ENCODE results near the gene HIPK2.
A peak's percentile ranks its signal among the peaks of the same experiment; 100 is the strongest.

HIPK2 gene

DNA sequence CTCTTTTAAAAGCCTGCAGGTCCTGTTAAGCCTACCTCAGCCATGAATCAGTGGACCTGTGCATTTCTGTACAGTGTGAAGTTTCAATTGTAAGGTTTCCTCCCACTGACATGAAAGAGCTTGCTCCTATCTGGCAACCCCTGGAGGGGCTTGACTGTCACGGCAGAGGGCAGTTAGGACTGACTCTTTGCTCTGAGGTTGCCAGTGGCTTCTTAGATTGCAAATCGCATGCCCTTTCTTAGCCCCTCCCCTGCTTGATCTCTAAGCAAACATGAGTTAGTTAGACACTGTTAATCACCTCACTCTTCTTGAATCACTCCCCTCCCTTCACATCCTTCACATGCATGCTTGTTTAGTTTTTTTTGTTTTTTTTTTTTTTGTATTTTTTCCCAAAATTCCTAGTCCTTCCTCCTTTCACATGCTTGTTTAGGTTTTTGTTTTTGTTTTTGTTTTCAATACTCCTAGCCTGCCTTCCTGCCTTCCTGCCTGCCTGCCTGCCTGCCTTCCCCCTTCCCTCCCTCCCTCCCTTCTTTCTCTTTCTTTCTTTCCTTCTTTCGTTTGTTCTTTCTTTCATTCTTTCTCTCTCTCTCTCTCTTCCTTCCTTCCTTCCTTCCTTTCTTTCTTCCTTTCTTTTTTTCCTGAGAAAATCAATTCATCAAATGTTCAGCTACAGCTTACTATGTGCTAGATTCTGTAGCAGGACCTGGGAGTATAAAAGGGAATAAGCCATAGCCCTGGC, 6.0 kb upstream of the HIPK2 start:
- DNase-seq, result no peak

DNA sequence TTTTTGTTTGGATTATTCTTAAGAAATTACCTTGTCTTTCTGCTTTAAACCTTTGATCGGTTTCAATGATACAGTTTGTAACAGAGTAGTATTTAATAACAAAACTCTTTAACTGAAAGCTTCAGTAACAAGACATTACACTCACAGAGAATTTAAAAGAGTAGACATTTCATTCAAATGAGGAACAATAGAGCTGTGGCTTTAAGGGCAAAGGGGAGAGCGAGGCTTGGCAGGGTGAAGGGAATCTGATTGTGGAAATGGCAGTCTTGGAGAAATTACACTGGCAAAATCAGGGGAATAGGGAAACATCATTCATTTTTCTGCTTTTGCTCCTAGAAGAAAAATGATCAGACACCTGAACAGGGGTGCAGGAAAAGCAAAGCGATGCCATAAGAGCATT, 5.1 kb upstream of the HIPK2 start:
- DNase-seq, result no peak

DNA sequence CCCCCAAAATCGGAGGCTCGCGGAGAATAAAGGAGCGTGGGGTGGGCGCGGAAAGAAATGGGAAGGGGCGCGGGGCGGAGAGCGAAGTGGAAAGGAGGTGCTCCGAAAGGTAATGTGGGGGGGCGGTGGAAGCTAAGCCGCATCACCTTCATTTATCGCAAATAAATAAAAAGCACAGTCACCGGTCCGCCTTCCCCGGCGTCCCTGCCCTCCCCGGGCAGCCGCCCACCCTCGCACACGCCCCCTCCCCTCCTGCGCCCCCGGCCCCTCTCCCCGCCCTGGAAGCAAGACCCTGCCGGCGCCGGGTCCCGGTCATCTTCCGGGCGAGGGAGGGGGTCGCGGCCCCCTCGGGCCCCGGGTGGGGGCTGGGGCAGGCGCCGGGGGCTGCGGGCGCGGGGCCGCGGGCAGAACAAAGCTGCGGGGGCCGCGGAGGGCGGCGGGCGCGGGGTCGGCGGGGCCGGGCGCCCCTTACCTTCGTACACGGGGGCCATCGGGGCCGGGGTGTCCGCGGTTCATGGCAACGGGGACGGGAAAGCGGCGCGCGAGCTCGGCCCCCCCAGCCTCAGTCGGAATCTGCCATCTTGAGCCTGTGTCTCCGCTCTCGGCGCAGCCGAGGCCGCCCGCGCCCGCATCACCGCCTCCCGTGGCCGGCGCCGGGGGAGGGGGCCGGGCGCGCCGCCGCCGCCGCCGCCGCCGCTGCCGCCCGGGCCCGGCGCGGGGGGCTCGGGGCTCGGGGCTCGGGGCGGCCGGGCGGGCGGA, 486 bp downstream of the HIPK2 start:
- peak in 11 of 56 donors; percentile 13 to 54 (median 26) for DNase-seq

DNA sequence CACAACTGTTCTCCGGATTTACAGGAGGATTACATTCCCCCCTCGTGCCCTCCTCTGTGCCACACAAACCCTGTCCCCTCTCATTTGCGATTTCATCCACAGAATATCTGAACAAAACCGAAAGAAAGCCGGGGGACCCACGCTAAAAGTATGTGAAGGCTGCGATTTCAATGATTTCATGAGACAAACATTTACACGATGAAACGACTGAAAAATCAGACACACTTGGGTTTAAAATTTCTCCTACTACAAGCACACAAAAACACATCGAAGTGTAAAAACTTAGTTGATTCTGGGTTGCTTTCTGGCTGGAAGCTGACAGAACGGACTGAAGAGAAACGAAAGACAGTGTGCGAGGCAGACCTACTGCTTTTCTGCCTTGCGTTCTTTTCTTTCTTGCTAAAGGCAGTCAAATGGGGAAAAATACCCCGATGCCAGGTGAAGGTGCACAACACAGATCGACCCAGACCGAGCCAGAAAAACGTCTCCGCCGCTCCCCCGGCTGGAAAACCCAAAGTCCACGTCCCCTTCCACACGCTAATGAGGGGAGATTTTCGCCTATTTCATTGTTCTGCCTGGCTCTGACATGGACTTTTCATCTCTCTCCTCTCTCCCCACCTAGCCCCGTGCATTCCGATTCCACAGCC, 1.2 kb downstream of the HIPK2 start:
- peak in 14 of 56 donors; percentile 13 to 67 (median 39) for DNase-seq

DNA sequence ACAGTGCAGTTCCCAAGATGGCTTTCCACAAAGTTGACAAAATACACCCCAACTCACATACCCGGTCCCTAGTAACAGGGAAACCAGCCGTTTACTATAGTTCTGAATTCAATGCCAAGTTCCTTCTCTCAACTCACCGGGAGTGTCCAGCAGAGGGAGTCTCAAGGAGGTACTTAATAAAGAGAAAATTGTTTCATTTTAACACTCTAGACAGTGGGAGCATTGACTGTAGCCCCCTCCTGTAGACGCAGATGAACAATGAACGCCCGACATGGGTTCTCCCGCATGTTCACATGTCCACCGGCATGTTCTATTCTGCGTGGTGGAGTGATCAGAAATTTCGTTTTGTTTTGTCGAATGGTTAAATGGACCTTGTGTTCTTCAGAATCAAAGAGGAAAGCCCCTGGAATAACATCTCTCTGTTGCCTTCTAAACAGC, 1.9 kb downstream of the HIPK2 start:
- DNase-seq, result peak in 44 of 56 donors; percentile 15 to 77 (median 40)

DNA sequence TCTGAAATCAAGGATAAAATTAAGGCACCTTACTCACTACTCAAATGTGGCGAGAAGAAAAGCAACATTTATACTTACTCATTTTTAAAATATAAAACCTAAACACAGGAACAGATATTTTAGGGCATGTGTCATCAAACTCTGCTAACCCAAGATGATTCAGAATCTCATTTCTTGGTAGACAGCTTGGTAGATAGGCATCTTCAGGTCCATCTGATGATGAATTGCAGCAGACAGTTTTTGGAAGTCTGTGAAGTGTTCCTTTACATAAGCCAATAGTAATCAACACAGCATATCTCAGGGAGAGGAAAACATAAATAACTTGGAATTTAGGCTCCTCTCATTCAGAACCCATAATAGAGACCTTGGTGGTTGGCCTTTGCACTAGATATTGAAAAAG, 3.4 kb downstream of the HIPK2 start:
- DNase-seq, result no peak

DNA sequence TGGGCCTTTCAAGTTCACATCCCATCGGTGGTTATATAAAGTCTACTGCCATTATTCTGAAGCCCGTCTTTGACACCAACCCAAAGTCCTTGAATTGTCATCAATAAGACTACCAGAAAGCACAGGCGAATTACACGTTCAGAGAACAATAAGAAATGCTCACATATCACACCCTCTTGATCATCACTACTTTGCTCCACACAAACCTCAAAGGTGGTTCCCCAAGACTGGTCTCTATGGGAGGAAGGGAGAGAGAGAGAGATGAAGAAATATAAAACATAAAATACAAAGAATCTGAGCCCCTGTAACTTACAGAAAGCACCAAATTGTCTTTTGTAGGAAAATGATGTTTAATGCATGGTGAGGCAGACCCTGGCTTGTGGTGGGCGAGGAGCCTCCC, 4.4 kb downstream of the HIPK2 start:
- DNase-seq, result no peak

DNA sequence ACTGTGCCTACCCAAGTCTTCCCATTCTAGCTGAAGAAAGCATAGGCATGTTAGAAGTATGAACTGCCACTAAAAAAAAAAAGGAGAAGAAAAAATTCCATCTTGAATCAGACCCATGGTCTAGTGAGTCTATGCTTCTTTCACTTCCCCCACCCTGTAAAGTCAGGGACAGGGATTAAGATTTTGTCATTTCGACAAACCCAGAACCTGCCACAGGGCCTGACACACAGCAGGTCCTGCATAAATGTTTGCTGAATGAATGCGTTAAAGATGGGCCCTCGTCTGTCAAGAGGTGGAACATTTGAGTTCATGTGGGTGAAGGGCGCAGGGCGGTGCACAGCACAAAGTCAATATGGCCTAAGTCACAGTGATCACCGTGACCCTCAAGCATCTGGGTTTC, 4.9 kb downstream of the HIPK2 start:
- DNase-seq, result no peak

DNA sequence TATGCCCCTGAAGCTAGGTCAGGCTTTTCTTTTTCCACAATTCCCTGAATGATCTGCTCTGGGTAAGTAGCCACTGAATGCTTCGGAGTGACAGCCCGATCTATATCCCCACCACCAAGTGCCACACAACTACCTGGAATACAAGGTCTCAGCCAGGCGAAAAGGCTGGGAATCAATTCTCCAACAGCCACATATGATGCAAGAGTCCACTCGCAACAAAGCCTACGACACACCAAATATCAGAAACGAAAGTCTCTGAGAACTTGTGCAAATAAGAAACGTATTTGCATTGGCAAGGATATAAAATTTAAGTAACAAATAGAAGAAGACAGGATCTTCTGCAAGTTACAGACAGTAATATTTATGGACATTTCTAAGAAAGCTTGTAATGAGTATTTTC, 5.7 kb downstream of the HIPK2 start:
- DNase-seq, result no peak

DNA sequence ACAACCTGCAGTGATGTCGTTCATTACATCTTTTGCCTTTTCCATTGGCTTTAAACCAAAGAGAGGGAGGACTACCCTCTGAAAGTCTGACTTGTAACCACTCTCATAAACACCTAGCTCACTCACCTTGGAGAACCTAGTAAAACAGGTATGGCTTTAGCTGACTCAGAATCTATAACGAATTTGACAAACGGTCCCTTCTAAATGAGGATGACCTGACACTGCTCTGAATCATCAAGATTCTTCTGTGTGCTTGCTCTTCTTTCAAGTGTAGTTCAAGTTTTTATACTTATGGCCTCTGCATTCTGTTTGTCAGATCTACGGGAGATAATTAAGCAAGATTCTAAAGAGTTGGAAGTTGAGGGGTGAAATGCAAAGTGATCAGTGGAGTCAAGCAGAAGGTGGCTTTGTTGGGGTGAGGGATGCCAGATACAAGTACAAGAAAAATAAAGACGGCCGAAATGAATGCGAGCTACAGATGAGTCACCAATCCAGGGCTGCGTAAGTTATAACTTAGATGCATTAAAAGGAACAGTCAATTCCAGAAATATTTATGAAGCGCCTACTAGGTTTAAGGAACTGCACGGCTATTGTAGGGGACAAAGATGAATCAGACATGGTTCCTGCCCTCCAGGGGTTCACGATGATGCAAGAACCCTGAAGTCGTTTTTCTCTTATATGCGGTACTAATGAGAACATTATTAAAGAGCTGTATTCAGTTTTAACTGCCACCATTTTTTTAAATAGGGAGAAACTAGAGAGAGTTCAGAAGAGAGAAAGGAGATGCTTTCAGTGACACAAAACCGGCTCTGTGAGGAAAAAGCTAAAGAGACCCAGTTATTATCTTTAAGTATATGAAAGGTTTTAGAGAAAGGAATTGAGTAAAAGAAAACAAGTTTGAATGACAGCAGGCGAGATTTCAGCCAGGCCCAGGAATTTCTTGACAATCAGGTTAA, 6.5 kb downstream of the HIPK2 start:
- DNase-seq, result no peak

DNA sequence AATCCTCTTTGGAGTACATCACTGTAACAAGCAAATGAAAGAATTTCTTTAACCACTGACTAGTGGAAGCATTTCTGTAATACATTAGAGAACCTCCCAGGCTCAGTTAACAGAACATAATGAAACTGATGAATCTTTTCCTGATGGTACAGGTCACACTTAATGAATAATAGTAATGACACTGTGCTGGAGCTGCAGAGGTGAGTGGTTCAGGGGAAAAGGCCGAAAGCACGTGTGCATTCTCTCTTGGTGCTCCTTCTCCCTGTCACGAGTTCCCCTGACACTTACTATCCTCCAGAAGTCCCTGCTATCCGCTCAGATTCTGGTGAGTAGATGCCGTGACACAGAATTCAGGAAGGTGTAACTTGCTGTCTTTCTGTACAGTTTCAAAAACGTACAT, 8.0 kb downstream of the HIPK2 start:
- DNase-seq, result no peak

DNA sequence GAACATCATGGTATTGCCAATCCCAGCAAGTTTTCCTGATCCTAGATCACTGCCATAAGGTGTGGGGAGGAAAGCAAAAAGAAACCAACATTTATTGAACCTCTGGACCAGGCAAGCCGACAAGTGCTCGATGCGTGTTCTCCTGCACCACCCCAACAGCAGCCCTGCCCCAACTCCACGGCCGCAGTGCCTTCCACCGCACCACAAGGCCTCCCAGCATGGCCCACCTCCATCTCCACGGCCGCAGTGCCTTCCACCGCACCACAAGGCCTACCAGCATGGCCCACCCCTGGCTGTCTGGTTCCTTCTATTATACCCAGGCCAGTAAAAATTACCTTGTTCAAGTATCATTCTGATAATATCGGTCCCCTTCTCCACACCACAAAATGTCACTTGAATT, 8.7 kb downstream of the HIPK2 start:
- DNase-seq, result no peak

DNA sequence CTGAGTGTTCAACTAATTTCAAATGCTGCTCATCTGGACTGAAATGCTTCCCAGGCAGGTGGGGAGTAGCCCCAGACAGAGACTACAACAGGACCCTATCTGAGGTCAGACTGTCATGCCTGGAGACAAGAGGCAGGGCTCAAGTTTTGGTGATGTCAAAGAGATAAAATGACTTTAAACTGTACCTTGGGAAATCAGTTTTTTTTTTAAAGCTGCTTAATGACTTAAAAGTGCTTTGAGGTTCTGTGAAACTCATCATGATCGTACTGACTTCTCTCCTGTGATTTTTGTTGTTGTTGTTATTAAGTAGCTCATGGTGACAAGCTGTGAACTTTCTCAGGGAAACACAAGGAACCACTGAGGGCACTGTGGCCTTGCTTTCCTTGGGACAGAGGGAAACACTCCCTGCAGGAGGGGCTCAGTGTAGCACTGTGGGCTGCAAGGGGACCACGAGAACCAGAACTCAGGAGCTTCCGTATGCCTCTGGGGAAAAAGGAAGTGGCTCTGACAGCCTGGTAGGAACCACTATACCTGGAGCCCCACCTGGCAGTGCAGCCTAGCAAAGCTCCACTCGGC, 9.5 kb downstream of the HIPK2 start:
- no peak for DNase-seq

DNA sequence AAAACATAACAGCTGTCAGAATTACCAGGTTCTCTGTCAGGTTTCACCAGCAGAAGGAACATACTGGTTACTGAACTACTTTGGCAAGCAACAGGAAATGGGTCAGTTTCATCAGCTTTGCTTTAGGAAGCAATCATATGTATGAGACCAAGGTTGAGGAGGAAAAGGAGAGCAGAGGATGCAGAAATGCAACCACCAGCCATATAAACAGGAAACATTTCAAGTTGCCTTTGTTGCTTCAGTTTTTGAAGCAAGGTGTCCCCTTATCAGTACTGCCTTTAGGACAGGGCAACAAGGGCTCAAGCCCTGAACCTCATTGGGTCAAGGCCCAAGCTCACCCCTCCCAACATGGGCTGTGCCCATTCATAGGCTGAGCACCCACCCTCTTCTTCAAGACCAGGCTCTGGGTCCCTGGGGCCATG, 10.2 kb downstream of the HIPK2 start:
- no peak for DNase-seq

DNA sequence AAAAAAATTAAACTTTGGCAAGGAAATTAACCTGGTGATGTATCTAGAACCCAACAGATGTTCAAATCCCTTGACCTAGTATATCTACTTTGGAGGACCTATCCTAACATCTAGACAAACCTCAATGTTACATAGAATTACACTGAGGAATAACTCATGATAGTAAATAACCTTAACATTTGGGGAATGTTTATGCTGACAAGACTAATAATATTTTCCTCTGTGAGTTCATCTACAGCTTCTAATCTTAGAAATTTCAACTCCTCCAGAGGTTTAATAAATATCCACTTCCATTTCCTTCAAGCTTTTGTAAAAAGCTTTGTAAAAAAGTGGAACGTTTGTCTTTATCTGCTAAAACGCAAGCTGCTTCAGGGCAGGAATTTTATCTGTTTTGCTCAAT, 12.7 kb downstream of the HIPK2 start:
- no peak for DNase-seq

DNA sequence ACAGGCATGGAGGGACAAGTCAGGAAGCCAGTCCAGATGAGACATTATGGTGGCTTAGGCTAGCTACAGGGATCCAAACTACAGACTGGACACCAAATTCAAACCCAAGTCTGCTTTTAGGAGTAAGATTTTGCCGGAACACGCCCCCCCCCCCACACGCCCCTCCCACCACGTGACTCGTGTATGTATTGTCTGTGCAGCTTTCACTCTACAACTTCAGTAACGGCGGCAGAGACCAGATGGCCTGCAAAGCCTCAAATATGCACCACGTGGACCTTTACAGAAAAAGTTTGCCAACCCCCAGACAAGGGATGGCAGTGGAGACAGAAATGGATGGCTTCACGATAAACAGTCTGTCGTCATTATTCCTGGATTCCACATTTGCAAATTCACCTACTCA, 14.5 kb downstream of the HIPK2 start:
- peak in 1 of 56 donors; percentile 13 for DNase-seq

DNA sequence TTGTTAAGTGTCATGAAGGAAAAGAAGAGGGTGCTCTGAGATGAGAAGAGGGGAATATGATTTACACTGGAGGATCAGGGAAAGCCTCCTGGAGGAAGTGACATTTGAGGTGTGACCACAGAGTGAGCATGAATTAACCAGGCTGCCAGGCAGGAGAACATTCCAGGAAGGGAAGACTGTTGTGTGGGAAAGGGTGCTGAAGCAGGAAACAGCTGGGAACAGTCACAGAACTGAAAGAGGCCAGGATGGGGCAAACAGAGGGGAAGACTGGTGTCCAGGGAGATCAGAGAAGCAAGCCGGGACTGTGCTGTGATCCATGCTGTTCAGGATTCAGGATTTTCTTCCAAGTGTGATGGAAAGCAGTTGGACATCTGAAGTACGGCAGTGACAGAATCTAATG, 14.9 kb downstream of the HIPK2 start:
- no peak for DNase-seq

DNA sequence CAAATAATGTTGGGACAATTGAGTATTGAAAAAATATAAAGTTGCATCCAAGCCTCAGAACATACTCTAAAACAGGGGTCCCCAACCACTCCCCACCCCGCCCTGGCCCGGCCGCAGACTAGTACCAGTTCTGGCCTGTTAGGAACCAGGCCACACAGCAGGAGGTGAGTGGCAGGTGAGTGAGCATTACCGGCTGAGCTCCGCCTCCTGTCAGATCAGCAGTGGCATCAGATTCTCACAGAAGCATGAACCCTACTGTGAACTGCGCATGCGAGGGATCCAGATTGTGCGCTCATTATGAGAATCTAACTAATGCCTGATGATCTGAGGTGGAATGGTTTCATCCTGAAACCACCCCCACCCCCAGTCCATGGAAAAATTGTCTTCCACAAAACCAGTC, 19.4 kb downstream of the HIPK2 start:
- no peak for DNase-seq

DNA sequence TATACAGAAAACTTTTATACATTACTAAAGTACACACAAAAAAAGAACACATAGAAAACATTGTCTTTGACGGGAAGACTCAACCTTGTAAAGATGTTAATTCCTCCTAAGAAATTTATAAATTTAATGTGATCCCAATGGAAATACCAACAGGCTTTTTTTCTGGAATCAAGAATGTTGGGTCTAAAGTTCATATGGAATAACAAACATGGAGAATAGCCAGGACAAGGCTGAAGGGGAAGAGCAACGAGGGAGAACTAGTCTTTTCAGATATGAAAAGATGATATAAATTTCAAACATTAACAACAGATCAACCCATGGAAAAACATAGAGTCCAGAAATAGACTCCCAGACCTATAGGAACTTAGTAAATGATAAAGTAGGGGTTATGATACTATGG, 19.8 kb downstream of the HIPK2 start:
- DNase-seq, result no peak

DNA sequence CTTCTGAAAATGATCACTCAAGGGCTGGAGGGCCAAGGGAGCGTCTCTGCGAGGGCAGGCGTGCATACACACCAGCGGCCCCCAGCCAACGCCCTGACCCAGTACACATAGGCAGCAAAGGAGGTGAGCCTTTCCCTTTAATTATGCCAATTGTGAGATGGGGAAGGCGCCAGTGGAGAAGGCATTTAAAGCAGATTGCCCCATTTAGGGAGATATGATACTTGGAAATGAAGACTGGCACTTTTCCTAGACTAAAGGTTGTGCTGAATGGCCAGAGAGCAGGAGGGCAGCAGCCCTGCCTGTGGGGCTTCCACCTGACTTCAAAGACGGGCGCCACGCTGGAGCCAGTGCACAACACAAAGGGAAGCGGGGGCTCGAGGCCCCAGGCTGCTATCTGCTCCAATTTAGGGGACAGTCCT, 24.1 kb downstream of the HIPK2 start:
- no peak for DNase-seq

All from amygdala (tissue), 56 donors.